Fibroblast of skin of left quadriceps (primary cell): ENCODE measurements around the gene EXOC7.

ENCODE experiments used
- DNase-seq, 2 experiments: peaks; one replicate each; pipeline ENCODE4 v3.0.0-alpha.2; 2013; ENCODE audit warnings: low read depth in 2 of 2

The EXOC7 gene

GRCh38 chr17:76120658-76121008, 17.0 kb upstream of the EXOC7 start:
- no peak for DNase-seq

- DNase-seq: no peak
Observed at GRCh38 chr17:76119409-76120371, 16.1 kb upstream of the EXOC7 start.

GRCh38 chr17:76115138-76115754, 11.7 kb upstream of the EXOC7 start:
- no peak for DNase-seq

GRCh38 chr17:76111956-76112355, 8.4 kb upstream of the EXOC7 start:
- no peak for DNase-seq

GRCh38 chr17:76107509-76107908, 3.9 kb upstream of the EXOC7 start:
- no peak for DNase-seq

- DNase-seq: peak; percentile 61 to 62
Observed at GRCh38 chr17:76106703-76107102, 3.1 kb upstream of the EXOC7 start.

- no peak for DNase-seq
Observed at GRCh38 chr17:76104896-76105231, 1.3 kb upstream of the EXOC7 start.

GRCh38 chr17:76104140-76104895, 731 bp upstream of the EXOC7 start:
- no peak for DNase-seq

- DNase-seq: no peak
Observed at GRCh38 chr17:76102944-76103273, 678 bp downstream of the EXOC7 start.

GRCh38 chr17:76097716-76098295, 5.8 kb downstream of the EXOC7 start:
- DNase-seq: no peak

- no peak for DNase-seq
Observed at GRCh38 chr17:76095943-76096342, 7.6 kb downstream of the EXOC7 start.

GRCh38 chr17:76094046-76094445, 9.5 kb downstream of the EXOC7 start:
- no peak for DNase-seq

- no peak for DNase-seq
Observed at GRCh38 chr17:76092526-76093413, 10.8 kb downstream of the EXOC7 start.

- DNase-seq: no peak
Observed at GRCh38 chr17:76091526-76092286, 11.9 kb downstream of the EXOC7 start.

GRCh38 chr17:76090517-76091129, 13.0 kb downstream of the EXOC7 start:
- no peak for DNase-seq

GRCh38 chr17:76089680-76090516, 13.7 kb downstream of the EXOC7 start:
- no peak for DNase-seq

- DNase-seq: no peak
Observed at GRCh38 chr17:76088868-76089576, 14.6 kb downstream of the EXOC7 start.

- DNase-seq: no peak
Observed at GRCh38 chr17:76088041-76088867, 15.3 kb downstream of the EXOC7 start.
